Activated naive CD4-positive, alpha-beta T cell treated with anti-CD3 and anti-CD28 coated beads for 36 hours (primary cell): ENCODE results near the gene CD59. TPM values are rescaled to one million over a fixed set of nuclear protein-coding genes. Genes with fewer than 3 reads are reported as not detected.

Source experiments
- CTCF ChIA-PET: fragments of 350-600 bp; sonication (Branson Sonifier 250); formaldehyde crosslinking; loops from one replicate; lab custom pipeline; 2021; ENCODE audit warnings: antibody characterized with exemption; lab: Charles Lee
- DNase-seq: peaks from one replicate; pipeline ENCODE4 v3.0.0-alpha.2; 2020
- H3K27ac Mint-ChIP-seq: one replicate; pipeline ENCODE4 v1.8.0; 2021; ENCODE audit warnings: mild to moderate bottlenecking, mixed read lengths
- H3K27me3 Mint-ChIP-seq: one replicate; pipeline ENCODE4 v1.8.0; 2021; ENCODE audit warnings: low read depth, mixed read lengths
- H3K36me3 Mint-ChIP-seq: one replicate; pipeline ENCODE4 v1.8.0; 2021; ENCODE audit warnings: low read depth, mixed read lengths
- H3K4me1 Mint-ChIP-seq: one replicate; pipeline ENCODE4 v1.8.0; 2021; ENCODE audit warnings: low read depth, mixed read lengths
- H3K4me3 Mint-ChIP-seq: one replicate; pipeline ENCODE4 v1.8.0; 2021; ENCODE audit warnings: mild to moderate bottlenecking, moderate library complexity, mixed read lengths
- H3K9me3 Mint-ChIP-seq: one replicate; pipeline ENCODE4 v1.8.0; 2021; ENCODE audit warnings: mixed read lengths
- intact Hi-C: fragments of 100-400 bp; cut with micrococcal nuclease; formaldehyde crosslinking; loops from one replicate; pipeline ENCODE4 v1.15.1; 2023
- total RNA-seq, 2 experiments: library from RNA; stranded (reverse); gene quantifications; one replicate each; pipeline ENCODE4 v1.2.3, GENCODE V29; 2021

CD59 gene, protein sequence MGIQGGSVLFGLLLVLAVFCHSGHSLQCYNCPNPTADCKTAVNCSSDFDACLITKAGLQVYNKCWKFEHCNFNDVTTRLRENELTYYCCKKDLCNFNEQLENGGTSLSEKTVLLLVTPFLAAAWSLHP
- 10 to 100 TPM; 59.9 to 61.9 TPM for total RNA-seq

GRCh38 chr11:33736148-33736812, at the start of gene CD59:
Gene CD59 (minus strand): TSS chr11:33736423. CDS start chr11:33722445, 13,978 bp downstream.
- intact Hi-C loops = loop anchor here (1.0 to 10.0 kb wide), 8 partner anchors 36 to 841 kb away; partner anchors contain the start of genes C11orf91, CAT, CSTF3 and FBXO3
- peaks cover 10% of the 10 kb centered on the region for H3K36me3 Mint-ChIP-seq

GRCh38 chr11:33785609-33786008, 49.4 kb upstream of the CD59 start:
- CTCF ChIA-PET = interaction anchor here (0.7 to 3.1 kb wide), 2 partner anchors 21 to 483 kb away, joined by 4 to 17 read pairs; no protein-coding TSS in a partner anchor
- H3K4me1 Mint-ChIP-seq = peaks cover 4% of the 10 kb centered on the region
- H3K27ac Mint-ChIP-seq = no peak overlapping the region
- H3K27me3 Mint-ChIP-seq = peaks cover 29% of the 10 kb centered on the region
- no peak for DNase-seq
- no peaks in the 10 kb centered on the region for H3K9me3 Mint-ChIP-seq
- intact Hi-C loops = no loop called here
- H3K36me3 Mint-ChIP-seq = no peaks in the 10 kb centered on the region
- no peak overlapping the region for H3K4me3 Mint-ChIP-seq

More at GRCh38 chr11:33736148-33736812, at the start of gene CD59:
- CTCF ChIA-PET = interaction anchor here (0.6 to 1.3 kb wide), 7 partner anchors 20 to 825 kb away, joined by 3 to 6 read pairs (median 3); no protein-coding TSS in a partner anchor
- no peaks in the 10 kb centered on the region for H3K9me3 Mint-ChIP-seq
- peak within 1 kb of the TSS; percentile 78 for H3K4me3 Mint-ChIP-seq
- no peaks in the 10 kb centered on the region for H3K27me3 Mint-ChIP-seq
- peak within 1 kb of the TSS; percentile 61 for H3K27ac Mint-ChIP-seq
- H3K4me1 Mint-ChIP-seq = peaks cover 33% of the 10 kb centered on the region
- peak; percentile 95 for DNase-seq

GRCh38 chr11:33779849-33780528, 43.8 kb upstream of the CD59 start:
- H3K27me3 Mint-ChIP-seq = peaks cover 28% of the 10 kb centered on the region
- no peaks in the 10 kb centered on the region for H3K36me3 Mint-ChIP-seq
- no peak overlapping the region for H3K4me3 Mint-ChIP-seq
- intact Hi-C loops = loop anchor here (10.0 kb wide), 2 partner anchors 885 to 1195 kb away; partner anchors contain the start of genes EIF3M and QSER1
- peaks cover 9% of the 10 kb centered on the region for H3K4me1 Mint-ChIP-seq
- no peak overlapping the region for H3K27ac Mint-ChIP-seq
- DNase-seq = no peak
- CTCF ChIA-PET = interaction anchor here (1.2 kb wide), 1 partner anchor 208 kb away, joined by 3 read pairs; no protein-coding TSS in a partner anchor
- H3K9me3 Mint-ChIP-seq = no peaks in the 10 kb centered on the region

- Mint-ChIP-seq H3K27me3 (peaks cover 23% of the 10 kb centered on the region), H3K27ac (no peak overlapping the region), H3K36me3 (no peaks in the 10 kb centered on the region), H3K4me1 (peaks cover 13% of the 10 kb centered on the region), H3K9me3 (no peaks in the 10 kb centered on the region), H3K4me3 (no peak overlapping the region)
- CTCF ChIA-PET = no interaction called here
- DNase-seq = no peak
- intact Hi-C loops = loop anchor here (10.0 kb wide), 2 partner anchors 884 to 1194 kb away; partner anchors contain the start of genes EIF3M and QSER1
Observed at GRCh38 chr11:33778675-33779074, 42.5 kb upstream of the CD59 start.

DNA sequence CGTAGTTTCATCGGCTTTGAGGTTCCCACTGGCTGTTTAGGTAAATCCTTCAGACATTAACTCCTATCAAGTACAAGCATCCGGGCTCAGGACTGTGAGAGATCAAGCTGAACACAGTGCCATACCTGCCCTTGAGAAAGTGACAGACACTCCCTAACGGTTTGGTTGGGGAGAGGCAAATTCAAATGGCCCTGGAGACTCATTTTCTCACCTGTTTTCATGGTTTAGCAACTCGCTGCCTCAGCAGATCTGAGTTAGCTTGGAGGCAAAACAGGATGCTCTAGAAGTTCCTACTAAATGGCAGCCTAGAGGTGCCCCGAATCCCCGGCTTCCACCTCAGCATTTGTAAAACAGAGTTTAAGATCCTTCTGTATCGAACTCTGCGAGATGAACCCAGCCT, 41.7 kb upstream of the CD59 start:
- Mint-ChIP-seq H3K4me1 (peaks cover 17% of the 10 kb centered on the region), H3K4me3 (no peak overlapping the region), H3K9me3 (no peaks in the 10 kb centered on the region), H3K27ac (no peak overlapping the region), H3K27me3 (peaks cover 22% of the 10 kb centered on the region), H3K36me3 (no peaks in the 10 kb centered on the region)
- intact Hi-C loops = loop anchor here (10.0 kb wide), 2 partner anchors 883 to 1193 kb away; partner anchors contain the start of genes EIF3M and QSER1
- CTCF ChIA-PET = interaction anchor here (1.0 kb wide), 1 partner anchor 10 kb away, joined by 3 read pairs; no protein-coding TSS in a partner anchor
- DNase-seq = no peak

GRCh38 chr11:33775832-33776470, 39.7 kb upstream of the CD59 start:
- DNase-seq = no peak
- intact Hi-C loops = loop anchor here (2.0 to 10.0 kb wide), 3 partner anchors 737 to 1191 kb away; partner anchors contain the start of genes EIF3M, QSER1 and TCP11L1
- Mint-ChIP-seq H3K4me1 (peaks cover 32% of the 10 kb centered on the region), H3K27me3 (peaks cover 19% of the 10 kb centered on the region), H3K27ac (no peak overlapping the region), H3K4me3 (peak overlapping the region; percentile 90), H3K36me3 (no peaks in the 10 kb centered on the region), H3K9me3 (no peaks in the 10 kb centered on the region)
- CTCF ChIA-PET = interaction anchor here (0.5 kb wide), 1 partner anchor 16 kb away, joined by 3 read pairs; no protein-coding TSS in a partner anchor

- Mint-ChIP-seq H3K4me1 (peaks cover 33% of the 10 kb centered on the region), H3K27ac (no peak overlapping the region), H3K27me3 (peaks cover 18% of the 10 kb centered on the region), H3K9me3 (no peaks in the 10 kb centered on the region), H3K4me3 (peak overlapping the region; percentile 90), H3K36me3 (no peaks in the 10 kb centered on the region)
- CTCF ChIA-PET = interaction anchor here (0.5 kb wide), 1 partner anchor 15 kb away, joined by 3 read pairs; no protein-coding TSS in a partner anchor
- intact Hi-C loops = loop anchor here (2.0 to 10.0 kb wide), 3 partner anchors 737 to 1191 kb away; partner anchors contain the start of genes EIF3M, QSER1 and TCP11L1
- no peak for DNase-seq
Observed at GRCh38 chr11:33775467-33775807, 39.2 kb upstream of the CD59 start.

GRCh38 chr11:33774736-33775466, 38.7 kb upstream of the CD59 start:
- Mint-ChIP-seq H3K9me3 (no peaks in the 10 kb centered on the region), H3K4me3 (peak overlapping the region; percentile 90), H3K27me3 (peaks cover 13% of the 10 kb centered on the region), H3K27ac (no peak overlapping the region), H3K36me3 (no peaks in the 10 kb centered on the region), H3K4me1 (peaks cover 38% of the 10 kb centered on the region)
- CTCF ChIA-PET = interaction anchor here (0.5 to 0.8 kb wide), 3 partner anchors 15 to 38 kb away, joined by 3 read pairs; no protein-coding TSS in a partner anchor
- DNase-seq = no peak
- intact Hi-C loops = loop anchor here (1.0 to 10.0 kb wide), 7 partner anchors 39 to 1190 kb away; partner anchors contain the start of genes C11orf91, CAPRIN1, CD59 and CSTF3

- H3K9me3 Mint-ChIP-seq = no peaks in the 10 kb centered on the region
- H3K4me1 Mint-ChIP-seq = peaks cover 40% of the 10 kb centered on the region
- intact Hi-C loops = loop anchor here (1.0 to 10.0 kb wide), 8 partner anchors 38 to 1189 kb away; partner anchors contain the start of genes C11orf91, CAPRIN1, CD59 and CSTF3
- H3K36me3 Mint-ChIP-seq = peaks cover 4% of the 10 kb centered on the region
- CTCF ChIA-PET = interaction anchor here (0.7 to 0.8 kb wide), 2 partner anchors 34 to 37 kb away, joined by 3 read pairs; no protein-coding TSS in a partner anchor
- peak; percentile 82 for DNase-seq
- H3K27ac Mint-ChIP-seq = peak within 1 kb of the TSS; percentile 85
- H3K27me3 Mint-ChIP-seq = peaks cover 12% of the 10 kb centered on the region
- peak within 1 kb of the TSS; percentile 90 for H3K4me3 Mint-ChIP-seq
Observed at GRCh38 chr11:33773987-33774735, 37.9 kb upstream of the CD59 start, which contains the start of gene FBXO3. Gene FBXO3 (minus strand): TSS chr11:33774520. CDS start chr11:33774497, 23 bp downstream.

GRCh38 chr11:33773404-33773986, 37.3 kb upstream of the CD59 start:
- peaks cover 10% of the 10 kb centered on the region for H3K27me3 Mint-ChIP-seq
- intact Hi-C loops = loop anchor here (2.0 to 10.0 kb wide), 3 partner anchors 515 to 1189 kb away; partner anchors contain the start of genes EIF3M and QSER1

More at GRCh38 chr11:33773404-33773986, 37.3 kb upstream of the CD59 start:
- H3K4me1 Mint-ChIP-seq = peaks cover 40% of the 10 kb centered on the region
- peak; percentile 58 for DNase-seq
- peak overlapping the region; percentile 90 for H3K4me3 Mint-ChIP-seq
- H3K27ac Mint-ChIP-seq = peak overlapping the region; percentile 73
- CTCF ChIA-PET = interaction anchor here (0.6 to 0.7 kb wide), 2 partner anchors 13 to 39 kb away, joined by 3 read pairs; no protein-coding TSS in a partner anchor
- no peaks in the 10 kb centered on the region for H3K9me3 Mint-ChIP-seq
- peaks cover 6% of the 10 kb centered on the region for H3K36me3 Mint-ChIP-seq
